ENCODE results near the gene PIWIL4.

DNA sequence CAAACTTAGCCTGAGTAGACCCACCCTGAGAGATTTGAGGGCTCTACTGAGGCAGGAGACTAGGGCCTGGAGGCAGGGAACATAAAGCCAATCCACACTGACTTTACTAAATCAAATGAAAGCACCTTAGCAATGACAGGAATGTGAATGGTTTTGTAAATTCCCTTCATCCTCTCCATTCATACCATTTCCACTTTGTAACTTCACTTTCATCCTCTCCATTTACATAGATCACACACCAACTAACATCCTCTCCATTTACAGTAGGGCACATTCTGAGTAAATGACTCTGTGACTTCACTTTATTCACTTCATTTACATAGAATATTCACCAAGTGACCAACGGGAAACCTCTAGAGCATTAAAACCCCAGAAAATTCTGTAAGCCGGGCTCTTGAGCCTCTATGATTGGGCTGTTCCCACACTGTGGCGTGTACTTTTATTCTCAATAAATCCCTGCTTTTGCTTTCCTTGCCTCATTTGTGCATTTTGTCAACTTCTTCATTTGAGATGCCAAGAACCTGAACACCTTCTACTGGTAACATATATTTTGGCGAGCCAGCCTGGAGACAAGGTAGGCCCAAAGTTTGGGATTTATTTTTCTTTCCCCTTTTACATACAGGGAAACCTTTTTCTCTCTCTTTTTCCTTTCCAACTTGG is 82.9 kb downstream of the PIWIL4 start:
- no peak for TF ChIP-seq GATA3 (IDR thresholded peaks at IDR 0.05; ENCODE audit: low read depth, low read length)
- no peak for TF ChIP-seq GATA2 (IDR thresholded peaks at IDR 0.05; ENCODE audit: low read depth, low read length)

Measured in SH-SY5Y (cell line).